GM12801 (cell line): ENCODE measurements around the gene GKN2.

ENCODE experiments used
- TF ChIP-seq, protein P1 (sequence below): IDR thresholded peaks from one replicate; pipeline ENCODE4 v1.5.1; 2011; ENCODE audit warnings: control low read depth; ENCODE audit not compliant: insufficient read length; ENCODE audit errors: extremely low read depth

Gene GKN2

DNA sequence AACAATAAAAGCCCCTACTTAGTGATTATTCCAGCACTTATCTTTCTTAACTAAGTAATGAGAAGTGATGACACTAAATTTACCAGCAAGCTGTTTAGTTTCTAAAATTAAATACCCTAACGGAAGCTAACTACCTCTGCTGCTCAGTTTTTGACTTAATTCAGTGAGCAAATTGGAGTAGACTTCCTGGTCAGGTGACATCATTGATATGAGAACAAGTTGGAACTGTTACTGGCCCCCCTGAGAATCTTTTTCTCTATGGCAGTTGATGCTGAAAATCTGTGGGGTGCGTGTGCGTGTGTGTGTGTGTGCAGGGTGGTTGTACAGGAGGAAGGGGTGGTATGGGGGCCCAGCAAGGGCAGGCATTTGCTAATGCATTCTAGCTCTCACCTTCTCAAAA is 46.0 kb downstream of the GKN2 start:
- TF ChIP-seq, protein P1, sequence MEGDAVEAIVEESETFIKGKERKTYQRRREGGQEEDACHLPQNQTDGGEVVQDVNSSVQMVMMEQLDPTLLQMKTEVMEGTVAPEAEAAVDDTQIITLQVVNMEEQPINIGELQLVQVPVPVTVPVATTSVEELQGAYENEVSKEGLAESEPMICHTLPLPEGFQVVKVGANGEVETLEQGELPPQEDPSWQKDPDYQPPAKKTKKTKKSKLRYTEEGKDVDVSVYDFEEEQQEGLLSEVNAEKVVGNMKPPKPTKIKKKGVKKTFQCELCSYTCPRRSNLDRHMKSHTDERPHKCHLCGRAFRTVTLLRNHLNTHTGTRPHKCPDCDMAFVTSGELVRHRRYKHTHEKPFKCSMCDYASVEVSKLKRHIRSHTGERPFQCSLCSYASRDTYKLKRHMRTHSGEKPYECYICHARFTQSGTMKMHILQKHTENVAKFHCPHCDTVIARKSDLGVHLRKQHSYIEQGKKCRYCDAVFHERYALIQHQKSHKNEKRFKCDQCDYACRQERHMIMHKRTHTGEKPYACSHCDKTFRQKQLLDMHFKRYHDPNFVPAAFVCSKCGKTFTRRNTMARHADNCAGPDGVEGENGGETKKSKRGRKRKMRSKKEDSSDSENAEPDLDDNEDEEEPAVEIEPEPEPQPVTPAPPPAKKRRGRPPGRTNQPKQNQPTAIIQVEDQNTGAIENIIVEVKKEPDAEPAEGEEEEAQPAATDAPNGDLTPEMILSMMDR: no peak

DNA sequence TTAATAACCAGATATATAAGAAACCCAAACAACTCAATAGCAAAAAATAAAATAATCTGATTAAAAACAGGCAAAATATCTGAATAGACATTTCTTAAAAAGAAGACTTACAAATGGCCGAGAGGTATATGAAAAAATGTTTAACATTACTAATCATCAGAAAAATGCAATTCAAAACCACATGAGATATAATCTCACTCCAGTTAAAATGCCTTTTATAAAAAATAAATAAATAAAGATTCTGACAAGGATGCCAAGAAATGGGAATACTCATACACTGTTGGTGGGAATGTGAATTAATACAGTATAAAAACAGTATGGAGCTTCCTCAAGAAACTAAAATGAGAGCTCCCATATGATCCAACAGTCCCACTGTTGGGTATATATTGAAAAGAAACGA is 47.6 kb downstream of the GKN2 start:
- TF ChIP-seq, protein P1: no peak

DNA sequence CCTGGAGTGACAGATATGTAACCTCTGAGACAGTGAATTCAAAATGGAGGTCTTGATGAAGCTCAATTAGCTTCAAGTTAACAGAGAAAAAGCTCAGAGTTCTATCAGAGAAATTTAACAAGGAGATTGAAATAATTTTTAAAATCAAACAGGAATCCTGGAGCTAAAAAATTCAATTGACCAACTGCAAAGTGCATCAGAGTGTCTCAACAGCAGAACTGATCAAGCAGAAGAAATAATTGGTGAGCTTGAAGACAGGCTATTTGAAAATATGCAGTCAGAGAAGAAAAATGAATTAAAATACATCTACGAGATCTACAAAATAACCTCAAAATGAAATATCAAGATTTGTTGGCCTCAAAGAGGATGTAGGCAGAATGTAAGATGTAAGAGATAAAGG is 51.1 kb downstream of the GKN2 start:
- TF ChIP-seq, protein P1: no peak

DNA sequence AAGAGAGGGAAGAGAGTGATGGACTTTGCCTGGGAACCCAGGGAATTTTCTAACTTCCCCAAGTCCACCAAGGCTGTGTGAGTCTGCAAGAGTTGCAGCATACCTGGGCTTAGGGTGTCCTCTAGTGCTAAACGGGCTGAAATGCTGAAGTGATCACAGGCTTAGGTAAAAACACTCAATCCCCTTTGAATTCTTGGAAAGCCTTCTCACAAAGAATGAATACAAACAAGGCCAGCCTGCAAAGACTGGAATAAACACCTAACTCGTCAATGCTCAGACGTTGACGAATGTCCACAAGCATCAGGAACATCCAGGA is 51.5 kb downstream of the GKN2 start:
- TF ChIP-seq, protein P1: no peak

DNA sequence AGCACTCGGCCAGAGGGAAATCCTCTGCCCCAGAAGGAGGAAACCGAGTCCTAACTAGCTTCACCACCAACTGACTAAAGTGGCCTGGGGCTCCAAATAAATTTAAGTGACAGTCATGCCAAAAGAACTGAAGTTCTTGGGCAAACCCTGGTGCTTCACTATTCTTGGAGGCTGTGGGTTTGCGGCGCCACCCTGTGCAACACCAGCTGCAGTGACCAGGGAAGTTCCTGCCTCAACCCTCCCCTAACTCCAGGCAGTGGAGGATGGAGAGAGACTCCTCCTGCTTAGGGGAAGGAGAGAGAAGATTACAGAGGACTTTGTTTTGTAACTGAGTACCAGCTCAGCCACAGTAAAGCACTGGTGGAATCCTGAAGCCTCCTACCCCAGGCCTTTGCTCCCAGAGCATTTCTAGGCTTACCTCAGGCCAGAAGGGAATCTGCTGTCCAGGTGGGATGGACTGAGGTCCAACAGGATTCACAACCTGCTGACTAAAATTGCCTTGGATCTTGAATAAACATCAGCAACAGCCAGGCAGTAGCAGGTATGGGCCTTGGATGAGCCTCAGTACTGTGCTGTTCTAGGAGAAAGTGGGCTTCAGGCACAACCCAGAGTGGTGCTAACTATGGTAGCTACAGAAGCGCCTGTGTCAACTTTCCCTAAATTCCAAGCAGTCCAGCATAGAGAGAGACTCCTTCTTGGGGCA is 52.0 kb downstream of the GKN2 start:
- TF ChIP-seq, protein P1: no peak
